ENCODE measurements around the gene ITPR2.

The ITPR2 gene

DNA sequence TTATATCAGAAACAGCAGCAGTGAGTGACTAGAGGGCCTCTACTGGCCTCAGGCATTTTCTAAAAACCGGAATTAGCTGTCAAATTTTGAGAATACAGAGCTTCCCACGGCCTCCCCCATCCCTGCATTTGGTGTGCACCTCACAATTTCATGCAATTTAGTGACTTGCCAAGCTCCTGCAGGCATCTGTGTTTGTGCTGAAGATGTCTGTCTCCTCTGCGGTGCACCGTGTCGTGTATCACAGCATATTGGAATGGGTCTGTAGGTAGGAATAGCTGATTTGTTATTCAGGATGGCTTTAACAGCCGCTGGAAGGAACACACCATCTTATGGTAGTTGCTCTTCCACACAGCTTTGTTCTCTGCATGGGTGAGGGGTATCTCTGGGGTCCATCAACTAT is 497.3 kb downstream of the ITPR2 start:
- H3K36me3 ChIP-seq (replicated peaks; ENCODE audit: low read depth, low read length), result peaks cover 37% of the 10 kb centered on the region
- no peak overlapping the region for H3K9ac ChIP-seq (ENCODE audit: low read length)
- no peak overlapping the region for H3K4me2 ChIP-seq (ENCODE audit: low read length)
- no peaks in the 10 kb centered on the region for H3K79me2 ChIP-seq (ENCODE audit: low read length)
- H3K27me3 ChIP-seq (ENCODE audit: low read depth, low read length), result no peaks in the 10 kb centered on the region
- no peaks in the 10 kb centered on the region for H3K9me3 ChIP-seq (ENCODE audit: insufficient read depth, low read length)
- H3K4me3 ChIP-seq (ENCODE audit: low read length), result no peak overlapping the region
- H4K20me1 ChIP-seq (ENCODE audit: insufficient read depth, low read length), result peaks cover 4% of the 10 kb centered on the region
- TF ChIP-seq, protein P1, sequence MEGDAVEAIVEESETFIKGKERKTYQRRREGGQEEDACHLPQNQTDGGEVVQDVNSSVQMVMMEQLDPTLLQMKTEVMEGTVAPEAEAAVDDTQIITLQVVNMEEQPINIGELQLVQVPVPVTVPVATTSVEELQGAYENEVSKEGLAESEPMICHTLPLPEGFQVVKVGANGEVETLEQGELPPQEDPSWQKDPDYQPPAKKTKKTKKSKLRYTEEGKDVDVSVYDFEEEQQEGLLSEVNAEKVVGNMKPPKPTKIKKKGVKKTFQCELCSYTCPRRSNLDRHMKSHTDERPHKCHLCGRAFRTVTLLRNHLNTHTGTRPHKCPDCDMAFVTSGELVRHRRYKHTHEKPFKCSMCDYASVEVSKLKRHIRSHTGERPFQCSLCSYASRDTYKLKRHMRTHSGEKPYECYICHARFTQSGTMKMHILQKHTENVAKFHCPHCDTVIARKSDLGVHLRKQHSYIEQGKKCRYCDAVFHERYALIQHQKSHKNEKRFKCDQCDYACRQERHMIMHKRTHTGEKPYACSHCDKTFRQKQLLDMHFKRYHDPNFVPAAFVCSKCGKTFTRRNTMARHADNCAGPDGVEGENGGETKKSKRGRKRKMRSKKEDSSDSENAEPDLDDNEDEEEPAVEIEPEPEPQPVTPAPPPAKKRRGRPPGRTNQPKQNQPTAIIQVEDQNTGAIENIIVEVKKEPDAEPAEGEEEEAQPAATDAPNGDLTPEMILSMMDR (IDR thresholded peaks at IDR 0.05; ENCODE audit: low read depth, low read length), result no peak
- TF ChIP-seq EZH2phosphoT487 (IDR thresholded peaks at IDR 0.05; ENCODE audit: low read depth), result no peak
- no peak overlapping the region for H2AFZ ChIP-seq (ENCODE audit: low read depth, low read length)
- H3K4me1 ChIP-seq (ENCODE audit: low read length), result peaks cover 16% of the 10 kb centered on the region
- H3K27ac ChIP-seq (ENCODE audit: low read length), result no peak overlapping the region

DNA sequence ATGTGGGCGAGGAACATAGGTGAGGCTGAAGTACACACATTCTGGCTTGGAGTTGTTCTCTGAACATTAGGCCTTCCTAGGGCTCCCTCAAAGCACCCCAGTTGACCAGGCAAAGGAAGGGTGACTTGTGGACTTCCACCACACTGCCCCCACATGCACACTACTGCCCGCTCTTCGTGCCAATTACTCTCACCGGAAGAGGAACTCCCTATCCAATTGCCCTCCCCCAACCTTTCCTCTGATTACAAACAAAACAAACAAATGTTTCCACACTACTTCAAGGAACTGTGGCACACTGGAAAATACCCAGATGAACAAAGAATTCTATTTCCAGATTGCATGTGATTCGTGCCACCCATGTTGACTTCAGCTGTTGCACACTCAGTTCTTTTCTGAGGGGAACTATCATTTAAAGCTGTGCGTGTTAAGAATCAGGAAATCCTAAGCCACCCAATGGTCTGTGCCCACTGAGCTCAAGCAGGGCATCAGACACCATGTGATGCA is 498.3 kb downstream of the ITPR2 start:
- Histone ChIP-seq H3K79me2 (ENCODE audit: low read length) (no peaks in the 10 kb centered on the region), H4K20me1 (ENCODE audit: insufficient read depth, low read length) (no peaks in the 10 kb centered on the region), H3K4me1 (ENCODE audit: low read length) (peaks cover 8% of the 10 kb centered on the region), H3K27me3 (ENCODE audit: low read depth, low read length) (no peaks in the 10 kb centered on the region), H3K36me3 (replicated peaks; ENCODE audit: low read depth, low read length) (peaks cover 30% of the 10 kb centered on the region), H3K4me3 (ENCODE audit: low read length) (no peak overlapping the region), H3K27ac (ENCODE audit: low read length) (no peak overlapping the region), H3K4me2 (ENCODE audit: low read length) (no peak overlapping the region), H3K9me3 (ENCODE audit: insufficient read depth, low read length) (no peaks in the 10 kb centered on the region), H2AFZ (ENCODE audit: low read depth, low read length) (no peak overlapping the region), H3K9ac (ENCODE audit: low read length) (no peak overlapping the region)
- TF ChIP-seq, protein P1 (IDR thresholded peaks at IDR 0.05; ENCODE audit: low read depth, low read length), result no peak
- TF ChIP-seq EZH2phosphoT487 (IDR thresholded peaks at IDR 0.05; ENCODE audit: low read depth), result no peak

DNA sequence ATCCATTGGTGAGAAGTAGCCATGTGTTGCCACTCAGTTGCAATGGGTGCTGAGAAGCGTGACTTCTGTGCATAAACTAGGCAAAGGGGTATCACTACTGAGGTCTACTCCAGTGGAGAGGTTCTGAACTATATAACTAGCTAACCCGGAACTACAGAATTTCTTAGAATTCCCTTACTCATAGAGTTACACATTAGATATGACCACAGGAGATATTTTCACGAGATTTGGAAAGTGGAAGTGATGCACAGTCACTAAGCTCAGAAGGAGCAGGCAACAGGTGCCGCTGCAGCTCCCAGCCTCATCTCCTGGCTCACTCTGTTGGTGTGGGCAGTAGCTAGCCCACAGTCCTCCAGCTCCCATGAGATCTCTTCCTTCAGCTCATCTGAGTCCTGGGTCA is 501.0 kb downstream of the ITPR2 start:
- Histone ChIP-seq H3K36me3 (replicated peaks; ENCODE audit: low read depth, low read length) (peaks cover 17% of the 10 kb centered on the region), H4K20me1 (ENCODE audit: insufficient read depth, low read length) (no peaks in the 10 kb centered on the region), H3K4me3 (ENCODE audit: low read length) (no peak overlapping the region), H3K9me3 (ENCODE audit: insufficient read depth, low read length) (no peaks in the 10 kb centered on the region), H3K27ac (ENCODE audit: low read length) (no peak overlapping the region), H3K27me3 (ENCODE audit: low read depth, low read length) (no peaks in the 10 kb centered on the region), H3K9ac (ENCODE audit: low read length) (no peak overlapping the region), H3K79me2 (ENCODE audit: low read length) (no peaks in the 10 kb centered on the region), H2AFZ (ENCODE audit: low read depth, low read length) (no peak overlapping the region), H3K4me1 (ENCODE audit: low read length) (peaks cover 25% of the 10 kb centered on the region), H3K4me2 (ENCODE audit: low read length) (no peak overlapping the region)
- TF ChIP-seq EZH2phosphoT487 (IDR thresholded peaks at IDR 0.05; ENCODE audit: low read depth), result no peak
- TF ChIP-seq, protein P1 (IDR thresholded peaks at IDR 0.05; ENCODE audit: low read depth, low read length), result no peak

DNA sequence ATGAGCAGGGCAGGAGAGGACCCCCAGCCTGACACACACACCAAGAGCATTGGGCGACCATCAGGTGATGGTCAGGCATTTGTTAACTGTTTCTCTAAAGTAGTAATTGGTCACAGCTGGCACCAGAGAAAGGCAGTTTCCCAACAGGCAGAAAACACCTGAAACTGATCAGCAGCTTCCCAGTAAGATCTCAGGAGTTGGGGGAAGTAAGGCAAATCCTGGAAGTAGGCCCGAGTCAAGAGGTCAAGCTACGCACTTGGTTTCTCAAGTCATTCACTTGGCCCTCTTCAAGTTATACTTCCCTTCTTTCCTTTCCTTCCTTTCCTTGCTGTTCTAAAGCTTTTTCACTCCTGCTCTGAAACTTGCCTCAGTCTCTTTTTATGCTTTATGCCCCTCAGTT is 501.9 kb downstream of the ITPR2 start:
- Histone ChIP-seq H3K4me3 (ENCODE audit: low read length) (no peak overlapping the region), H3K9ac (ENCODE audit: low read length) (no peak overlapping the region)

More for the DNA sequence above, 501.9 kb downstream of the ITPR2 start:
- H3K4me1 ChIP-seq (ENCODE audit: low read length), result peaks cover 25% of the 10 kb centered on the region
- no peaks in the 10 kb centered on the region for H3K79me2 ChIP-seq (ENCODE audit: low read length)
- H3K4me2 ChIP-seq (ENCODE audit: low read length), result no peak overlapping the region
- H4K20me1 ChIP-seq (ENCODE audit: insufficient read depth, low read length), result no peaks in the 10 kb centered on the region
- H3K36me3 ChIP-seq (replicated peaks; ENCODE audit: low read depth, low read length), result peaks cover 17% of the 10 kb centered on the region
- no peak overlapping the region for H2AFZ ChIP-seq (ENCODE audit: low read depth, low read length)
- H3K9me3 ChIP-seq (ENCODE audit: insufficient read depth, low read length), result no peaks in the 10 kb centered on the region
- no peak overlapping the region for H3K27ac ChIP-seq (ENCODE audit: low read length)
- TF ChIP-seq, protein P1 (IDR thresholded peaks at IDR 0.05; ENCODE audit: low read depth, low read length), result no peak
- TF ChIP-seq EZH2phosphoT487 (IDR thresholded peaks at IDR 0.05; ENCODE audit: low read depth), result no peak
- no peaks in the 10 kb centered on the region for H3K27me3 ChIP-seq (ENCODE audit: low read depth, low read length)

All from OCI-LY3 (cell line).